Right renal pelvis (tissue), 4 donors: ENCODE results near the gene SP6. TPM values are rescaled to one million over a fixed set of nuclear protein-coding genes. Genes with fewer than 3 reads are reported as not detected.

ENCODE experiments used
- DNase-seq, 4 donors: peaks; one replicate each; pipeline ENCODE4 v3.0.0-alpha.2; 2013; ENCODE audit warnings: low read depth in 4 of 4, low spot score in 3 of 4, missing footprints in 1 of 4
- polyA plus RNA-seq, 4 donors: library from polyadenylated mRNA; unstranded; fragments of 120-200 nt; gene quantifications; one replicate each; pipeline ENCODE4 v1.2.1, GENCODE V29; 2013; ENCODE audit not compliant: insufficient read length in 4 of 4

SP6 gene
- polyA plus RNA-seq, 4 donors: 2.3 to 3.3 (median 2.9) TPM

DNA sequence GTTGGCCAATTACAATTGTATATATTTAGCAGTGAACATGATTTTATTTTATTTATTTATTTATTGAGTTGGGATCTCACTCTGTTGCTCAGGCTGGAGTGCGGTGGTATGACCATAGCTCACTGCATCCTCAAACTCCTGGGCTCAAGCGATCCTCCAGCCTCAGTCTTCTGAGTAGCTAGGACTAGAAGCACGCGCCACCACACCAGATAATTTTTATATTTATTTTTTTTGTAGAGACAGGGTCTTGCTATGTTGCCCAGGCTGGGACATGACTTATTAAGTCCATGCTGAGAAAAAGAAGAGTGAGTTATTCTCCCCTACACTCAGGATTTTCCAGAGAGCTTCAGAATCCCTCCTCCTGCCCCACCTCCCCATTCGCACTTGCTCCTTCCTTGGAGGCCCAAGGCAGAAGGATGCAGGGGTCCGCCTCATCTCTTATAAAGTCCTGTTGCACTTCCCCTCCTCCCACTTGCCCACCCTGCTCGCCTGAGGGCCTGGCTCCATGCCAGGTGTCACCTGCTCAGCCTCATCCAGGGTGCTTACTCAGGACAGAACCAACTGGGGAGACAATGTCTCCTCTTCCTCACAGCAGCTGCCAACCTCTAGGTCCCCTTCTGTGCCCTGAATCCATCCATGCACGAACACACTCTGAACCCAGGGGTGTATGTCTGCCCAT lies 29.0 kb upstream of the SP6 start:
- DNase-seq: no peak

DNA sequence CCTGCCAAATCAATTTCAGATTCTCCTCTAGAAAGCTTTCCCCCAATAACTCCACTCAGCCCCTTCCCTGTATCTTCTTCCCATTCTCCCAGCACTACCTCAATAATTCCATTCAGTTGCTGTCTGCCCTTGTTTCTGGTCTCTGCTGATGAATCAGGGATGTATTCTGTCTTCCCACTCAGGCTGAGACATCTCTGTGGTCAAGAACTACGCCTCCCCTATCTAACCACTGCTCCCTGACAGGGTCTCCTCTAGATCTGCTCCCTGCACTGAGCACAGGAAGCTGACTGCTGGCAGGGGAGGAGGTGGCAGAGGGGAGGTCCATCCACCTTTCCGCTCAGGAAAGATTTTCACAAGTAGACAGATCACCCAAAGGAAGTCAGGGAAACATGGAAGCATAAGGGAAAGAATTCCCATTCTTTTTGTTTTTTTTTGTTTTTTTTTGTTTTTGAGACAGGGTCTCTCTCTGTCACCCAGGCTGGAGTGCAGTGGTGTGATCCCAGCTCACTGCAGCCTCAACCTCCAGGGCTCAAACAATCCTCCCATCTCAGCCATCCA lies 28.1 kb upstream of the SP6 start:
- no peak for DNase-seq

DNA sequence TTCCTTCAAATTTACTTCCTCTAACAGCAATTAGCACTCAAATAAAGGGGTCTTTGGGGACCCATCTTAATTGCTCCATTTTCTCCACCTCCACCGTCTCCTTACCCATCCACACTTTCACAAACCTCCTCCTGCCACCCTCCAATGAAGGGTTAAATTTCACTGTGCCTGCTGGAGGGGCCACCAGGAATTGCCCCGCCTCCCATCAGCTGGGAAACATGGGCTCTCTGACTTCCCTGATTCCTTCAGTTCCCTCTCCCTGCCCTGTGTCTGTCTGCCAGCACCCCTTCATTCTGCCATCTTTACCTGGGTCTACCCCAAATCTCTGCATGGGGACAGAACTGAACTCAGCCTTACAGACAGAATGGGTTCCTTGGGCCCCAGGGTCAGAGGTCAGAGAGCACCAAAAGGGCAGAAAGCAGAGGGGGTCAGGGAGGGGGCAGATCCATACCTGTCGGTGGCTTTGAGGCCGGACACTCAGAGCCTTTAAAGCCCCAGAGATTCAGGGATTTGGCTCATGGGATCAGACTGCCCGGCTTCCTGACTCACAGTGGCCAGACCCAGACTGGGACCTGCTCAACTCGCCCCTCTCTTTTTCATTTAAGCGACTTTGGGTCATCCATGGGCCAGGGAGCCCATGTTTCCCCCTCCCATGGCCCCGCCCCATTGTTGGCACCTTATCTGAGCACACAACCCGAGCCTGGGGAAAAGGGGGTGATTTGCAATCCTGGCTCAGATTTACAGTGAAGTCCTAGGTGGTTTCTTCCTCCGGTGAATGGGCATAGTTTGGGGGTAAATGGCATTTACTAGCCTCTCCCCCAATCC lies 27.5 kb upstream of the SP6 start:
- no peak for DNase-seq

DNA sequence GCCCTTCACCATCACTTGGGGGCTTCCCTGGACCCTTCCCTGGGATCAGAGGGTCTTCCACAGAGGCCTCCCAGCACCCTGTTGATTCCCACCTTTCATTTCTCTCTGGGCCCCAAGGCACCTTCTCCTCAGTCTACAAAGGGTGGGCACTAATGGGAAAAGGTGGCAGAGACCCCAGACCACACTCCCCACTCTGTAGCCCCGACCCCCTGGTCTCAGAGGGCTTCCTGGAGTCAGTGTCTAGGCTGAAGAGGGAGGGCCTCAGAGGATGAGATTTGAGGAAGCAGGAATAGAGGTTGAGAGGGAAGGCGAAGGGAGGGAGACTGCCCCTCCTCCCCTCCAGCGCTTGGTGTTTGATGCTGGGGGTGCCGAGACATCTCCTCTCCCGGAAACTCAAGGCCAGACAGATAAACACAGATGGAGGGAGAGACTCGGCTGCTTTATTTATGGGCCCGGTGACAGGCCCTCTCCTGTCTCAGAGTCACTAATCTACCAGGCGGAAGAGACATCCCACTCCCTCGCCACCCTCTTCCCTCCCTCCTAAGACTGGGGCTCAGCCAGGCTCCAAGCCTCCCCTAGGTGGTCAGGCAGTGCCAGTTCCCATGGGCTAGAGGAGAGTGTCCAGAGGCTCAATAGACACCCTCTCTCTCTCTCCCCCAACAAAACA lies 26.5 kb upstream of the SP6 start:
- DNase-seq: peak in 2 of 4 donors; percentile 67 to 69

DNA sequence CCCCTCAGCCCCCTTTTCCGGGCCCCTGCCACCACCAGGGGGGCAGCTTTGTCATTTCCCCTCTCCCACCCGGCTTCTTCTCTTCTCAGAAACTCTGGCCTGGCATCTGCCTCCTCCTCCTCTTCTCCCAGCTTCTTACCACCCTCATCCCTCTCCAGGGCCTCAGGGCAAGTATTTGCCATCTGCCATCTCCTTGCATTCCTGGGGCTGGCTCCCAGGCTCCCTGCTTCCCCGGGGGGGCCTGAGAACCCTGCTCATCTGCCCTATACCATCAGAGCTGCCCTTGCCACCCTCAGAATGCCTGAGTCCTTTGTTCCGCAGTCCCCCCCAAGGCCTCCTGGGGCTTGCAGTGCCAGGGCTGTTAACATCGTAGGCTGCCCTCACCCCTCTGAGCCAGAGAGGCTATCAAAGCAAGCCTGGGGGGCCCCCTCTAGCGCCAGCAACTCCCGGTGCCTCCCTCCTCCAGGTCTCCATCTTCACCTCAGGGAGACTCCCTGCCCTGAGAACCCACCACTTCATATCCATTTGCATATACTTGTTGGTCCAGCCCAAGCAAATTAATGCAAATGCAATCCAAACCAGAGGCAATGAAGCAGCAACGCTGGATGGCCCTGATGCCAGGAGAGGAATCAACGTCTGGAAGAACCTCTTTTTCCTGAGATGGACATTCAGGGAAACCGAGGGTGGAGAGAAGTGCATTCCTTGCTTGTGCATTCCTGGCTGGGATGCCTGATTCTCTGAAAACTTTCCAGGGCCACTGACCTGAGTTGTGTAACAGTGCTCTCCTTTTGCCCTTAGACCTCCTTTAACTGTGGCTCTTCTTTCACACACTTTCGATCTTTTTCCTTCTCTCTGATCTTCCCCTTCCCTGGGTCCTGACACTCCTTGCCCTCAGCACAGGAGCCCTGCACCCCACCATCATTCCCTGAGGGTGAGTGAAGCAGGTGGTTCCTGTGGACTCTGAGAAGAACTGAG lies 24.3 kb upstream of the SP6 start:
- DNase-seq: no peak

DNA sequence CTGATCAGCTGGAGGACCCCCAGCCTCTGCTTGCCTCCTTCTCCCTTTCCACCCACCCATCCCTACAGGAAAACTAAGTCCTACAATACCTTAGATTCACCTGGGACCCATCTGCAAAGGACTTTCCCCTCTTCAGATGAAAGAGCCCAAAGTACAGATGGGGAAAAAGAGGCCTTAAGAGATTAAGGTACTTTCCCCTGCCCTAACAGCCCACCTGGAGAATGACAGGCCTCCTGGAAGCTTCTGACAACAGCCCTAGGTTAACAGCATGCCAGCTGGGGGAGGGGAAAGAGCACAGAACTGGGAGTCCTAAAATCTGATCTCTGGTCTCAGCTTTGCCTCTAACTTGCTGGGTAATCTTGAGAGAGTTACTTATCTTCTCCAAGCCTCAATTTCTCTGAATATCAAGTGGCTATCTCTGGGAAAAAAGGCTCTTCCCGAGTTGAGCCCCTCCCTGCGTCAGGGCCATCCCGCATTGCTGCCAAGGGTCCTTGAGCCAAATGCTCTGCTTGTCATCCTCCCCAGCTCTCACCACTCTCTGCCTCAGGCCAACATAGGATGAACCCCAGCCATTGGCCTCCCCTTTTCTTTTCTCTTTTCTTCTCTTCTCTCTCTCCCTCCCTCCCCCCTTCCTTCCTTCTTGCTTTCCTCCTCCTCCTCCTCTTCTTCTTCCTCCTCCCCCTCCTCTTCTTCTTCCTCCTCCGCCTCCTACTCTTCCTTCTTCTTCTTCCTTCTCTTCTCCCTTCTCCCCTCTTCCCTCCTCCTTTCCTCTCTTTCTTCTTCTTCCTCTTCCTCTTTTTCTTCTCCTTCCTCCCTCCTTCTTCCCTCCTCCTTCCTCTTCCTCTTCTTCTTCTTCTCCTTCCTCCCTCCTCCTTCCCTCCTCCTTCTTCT lies 22.5 kb upstream of the SP6 start:
- no peak for DNase-seq

DNA sequence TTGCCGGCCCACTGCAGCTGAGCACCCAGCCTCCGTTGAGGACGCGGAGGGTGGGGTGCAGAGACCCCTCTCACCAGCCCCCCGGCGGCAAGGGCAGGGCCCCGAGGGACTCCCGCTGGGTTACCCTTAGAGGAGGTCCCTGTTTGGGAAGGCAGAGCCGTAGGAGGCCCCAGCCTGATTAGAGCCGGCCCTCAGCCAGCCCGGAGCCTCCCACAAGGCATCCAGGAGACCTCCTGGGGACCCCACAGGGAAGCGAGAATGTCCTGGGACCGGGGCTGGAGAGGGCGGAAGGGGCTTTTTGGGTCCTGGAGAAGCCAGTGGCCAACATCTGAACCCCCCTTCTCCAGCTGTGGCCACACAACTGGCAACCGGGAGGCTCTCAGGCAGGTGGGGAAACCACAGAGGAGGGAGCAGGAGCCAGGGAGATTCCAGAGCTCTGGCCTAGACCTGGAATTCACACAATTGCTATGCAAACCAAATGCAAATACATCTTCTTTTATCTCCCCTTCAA lies 21.7 kb upstream of the SP6 start:
- DNase-seq: no peak

DNA sequence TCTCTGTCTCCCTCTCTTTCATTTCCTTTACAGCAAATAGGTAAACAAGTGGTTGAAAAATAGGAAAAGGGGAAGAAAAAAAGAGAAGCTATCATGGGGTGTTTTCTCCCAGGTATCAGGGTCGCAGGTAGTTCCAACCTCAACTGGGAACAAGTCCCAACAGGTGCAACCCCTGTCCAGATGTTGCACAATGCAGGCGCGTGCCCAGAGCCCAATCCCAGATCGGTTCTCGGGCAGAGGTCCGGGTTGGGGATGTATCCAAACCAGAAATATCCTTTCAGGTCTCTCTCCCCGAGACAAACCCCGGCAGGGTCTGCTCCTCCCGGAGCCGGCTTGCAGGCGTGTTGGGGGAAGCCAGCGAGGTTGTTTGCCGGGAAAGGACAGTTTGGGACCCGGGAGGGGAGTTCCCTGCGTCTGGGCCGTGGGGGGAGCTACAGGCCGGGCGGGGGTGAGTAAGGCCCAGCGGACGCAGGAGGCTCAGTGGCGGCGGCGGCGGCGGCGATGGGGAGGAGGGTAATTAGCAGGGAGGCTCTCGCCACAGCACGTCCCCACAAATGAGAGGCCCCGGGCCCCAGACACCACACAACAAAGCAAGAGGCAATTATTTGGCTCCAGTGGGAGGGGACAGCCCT lies 21.2 kb upstream of the SP6 start:
- no peak for DNase-seq

DNA sequence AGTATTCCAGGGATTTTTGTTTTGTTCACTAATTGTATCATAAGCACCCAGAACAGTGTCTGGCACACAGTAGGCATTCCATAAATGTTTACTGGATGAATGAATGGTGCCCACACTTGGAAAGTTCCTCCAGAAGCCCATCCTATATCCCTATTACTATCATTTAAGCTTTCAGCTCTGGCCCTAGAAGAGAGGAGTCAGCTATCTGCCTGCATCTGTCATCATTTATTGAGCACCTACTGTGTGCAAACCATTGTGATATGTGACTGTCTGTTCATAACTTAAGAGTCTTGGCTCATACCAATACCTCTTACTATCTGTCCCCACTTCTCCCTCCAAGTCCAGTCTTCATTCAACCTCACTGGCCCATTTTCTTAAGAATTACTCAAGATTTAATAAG lies 20.1 kb upstream of the SP6 start:
- no peak for DNase-seq

DNA sequence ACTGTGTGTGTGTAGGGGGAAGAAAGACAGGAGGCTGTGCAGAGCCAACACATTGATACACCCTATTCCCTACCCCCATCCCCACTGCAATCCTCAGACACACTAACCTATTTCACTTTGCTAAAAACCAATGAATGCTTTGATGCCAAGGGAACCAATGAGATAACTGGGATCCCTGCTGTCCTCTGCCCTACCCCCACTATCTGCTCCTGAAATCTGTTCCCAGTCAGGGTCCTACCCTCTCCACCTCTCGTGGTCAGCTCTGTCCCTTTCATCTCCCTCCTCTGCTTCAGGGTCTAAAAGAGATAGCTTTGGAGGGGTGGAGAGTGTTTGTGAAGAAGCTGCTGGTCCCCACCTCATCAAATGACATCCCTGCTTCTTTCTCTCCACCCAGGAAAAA lies 19.1 kb upstream of the SP6 start:
- no peak for DNase-seq

DNA sequence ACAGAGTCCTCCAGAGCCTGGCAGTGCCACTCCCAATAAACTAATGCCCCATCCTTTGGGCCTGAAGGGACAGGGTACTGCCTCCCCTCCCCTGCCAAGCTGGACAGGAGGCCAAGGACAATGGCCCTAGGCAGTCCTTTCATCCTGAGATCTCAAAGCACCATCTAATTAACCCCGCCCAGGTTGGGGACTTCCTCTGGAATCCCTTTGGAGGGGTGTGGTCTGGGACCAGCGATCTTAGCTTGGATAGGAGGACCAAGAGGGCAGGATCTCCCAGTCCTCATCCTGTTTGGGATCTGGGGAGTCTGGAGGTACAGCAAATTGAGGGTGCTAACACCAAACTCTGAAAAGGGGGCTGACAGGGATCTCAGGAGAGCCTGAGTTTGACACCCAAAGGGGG lies 18.2 kb upstream of the SP6 start:
- DNase-seq: no peak

DNA sequence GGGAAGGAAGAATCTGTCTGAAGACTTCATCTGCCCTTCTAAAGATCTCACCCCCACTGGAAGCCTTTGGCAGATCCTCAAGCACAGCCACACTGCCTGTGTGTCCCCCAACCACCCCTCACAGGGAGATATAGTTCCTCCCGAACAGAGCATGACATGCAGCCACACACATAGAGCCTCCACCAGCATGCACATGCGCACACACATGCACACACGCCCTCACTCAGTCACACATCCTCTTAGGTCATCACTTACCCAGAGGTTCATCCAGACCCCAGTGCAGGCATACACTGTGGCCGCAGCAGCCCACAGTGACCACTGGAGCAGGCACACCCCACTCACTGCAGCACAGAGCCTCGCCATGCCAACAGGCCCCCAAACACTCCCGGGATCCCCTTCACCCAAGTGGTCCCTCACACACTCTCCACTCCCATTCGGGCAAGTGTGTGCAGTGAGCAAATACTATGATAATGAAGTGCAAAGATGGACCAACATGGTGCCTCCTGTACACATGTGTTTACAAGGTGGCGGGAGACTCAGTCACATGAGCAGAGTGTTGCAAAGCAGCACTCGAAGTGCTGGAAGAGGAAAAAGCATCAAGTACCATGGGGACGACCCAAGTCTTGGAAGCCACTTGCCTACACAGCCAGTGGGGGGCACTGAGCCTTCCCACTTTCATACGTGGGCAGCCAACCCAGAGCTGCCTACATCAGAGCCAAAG lies 17.0 kb upstream of the SP6 start:
- no peak for DNase-seq

DNA sequence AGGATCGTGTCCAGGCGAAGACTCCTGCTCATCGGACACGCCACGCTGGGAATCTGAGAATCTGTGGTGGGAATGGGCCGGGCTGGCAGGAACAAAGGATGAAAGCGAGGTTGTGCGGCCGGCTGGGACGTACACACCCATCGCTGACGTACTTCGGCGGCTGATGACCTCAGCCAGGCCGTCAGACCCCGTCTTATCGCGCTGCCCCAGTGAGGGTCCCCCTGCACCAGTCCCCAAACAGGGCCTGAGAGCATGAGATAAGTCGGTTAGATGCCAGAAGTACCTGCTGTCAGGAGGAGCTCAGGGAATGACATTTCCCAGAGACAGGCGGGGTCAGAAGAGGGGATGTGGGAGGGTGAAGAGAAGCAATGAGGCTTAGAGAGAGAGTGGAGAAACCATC lies 16.0 kb upstream of the SP6 start:
- no peak for DNase-seq

DNA sequence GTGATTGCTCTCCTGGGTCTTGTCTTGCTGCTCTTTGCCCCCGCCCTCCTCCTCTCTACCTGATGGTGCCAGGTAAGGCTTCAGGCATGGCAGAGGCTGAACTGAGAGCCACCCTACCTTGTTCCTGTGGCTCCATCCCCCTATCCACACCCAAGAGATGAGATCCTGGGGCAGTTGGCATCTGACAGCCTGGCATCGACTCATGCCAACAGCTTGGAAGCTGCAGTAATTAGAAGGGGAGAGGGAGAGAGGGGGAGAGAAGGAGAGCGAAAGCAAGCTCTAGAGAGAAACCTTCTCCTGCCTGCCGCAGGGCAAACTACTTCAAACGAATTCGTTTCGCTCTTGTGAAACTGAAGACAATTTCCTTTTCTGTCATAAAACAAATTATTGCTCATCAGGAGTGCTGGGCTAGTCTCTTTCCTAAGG lies 13.8 kb upstream of the SP6 start:
- DNase-seq: no peak

DNA sequence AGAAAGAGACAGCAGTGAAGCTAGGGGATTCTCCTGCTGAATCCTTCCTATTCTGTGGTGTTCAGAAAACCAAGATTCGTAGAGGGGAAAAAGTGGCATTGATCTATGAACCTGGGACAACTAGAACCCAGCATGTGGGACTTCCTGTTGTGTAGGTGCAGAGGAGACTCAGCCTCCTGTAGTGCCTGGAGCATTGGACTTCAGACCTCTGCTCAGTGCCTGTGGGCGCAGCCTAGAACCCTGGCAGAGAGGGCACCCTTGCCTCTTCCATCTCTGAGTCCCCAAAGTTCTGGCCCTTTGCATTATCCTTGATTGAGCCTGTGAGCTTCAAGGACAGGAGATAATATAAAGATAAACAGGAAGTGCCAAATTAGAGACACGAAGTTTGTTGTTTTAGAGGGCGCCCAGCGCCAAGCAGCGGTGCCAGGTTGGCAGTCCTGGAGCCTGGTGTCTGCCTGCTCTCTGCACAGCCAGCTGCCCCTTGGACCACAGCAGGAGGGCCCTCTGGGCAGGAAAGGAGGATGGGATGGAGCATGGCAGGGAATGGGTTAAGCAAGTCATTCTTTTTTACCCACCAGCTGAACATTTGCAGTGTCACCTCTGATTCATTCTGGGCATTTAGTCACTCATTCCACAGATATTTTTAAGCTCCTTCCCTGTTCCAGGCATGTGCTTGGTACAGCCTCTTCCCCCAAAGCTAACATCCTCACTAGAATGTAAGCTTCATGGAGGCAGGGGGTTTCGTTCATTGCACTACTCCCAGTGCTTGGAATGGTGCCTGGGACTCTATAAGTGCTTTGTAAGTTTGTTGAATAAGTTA lies 11.9 kb upstream of the SP6 start:
- DNase-seq: no peak

DNA sequence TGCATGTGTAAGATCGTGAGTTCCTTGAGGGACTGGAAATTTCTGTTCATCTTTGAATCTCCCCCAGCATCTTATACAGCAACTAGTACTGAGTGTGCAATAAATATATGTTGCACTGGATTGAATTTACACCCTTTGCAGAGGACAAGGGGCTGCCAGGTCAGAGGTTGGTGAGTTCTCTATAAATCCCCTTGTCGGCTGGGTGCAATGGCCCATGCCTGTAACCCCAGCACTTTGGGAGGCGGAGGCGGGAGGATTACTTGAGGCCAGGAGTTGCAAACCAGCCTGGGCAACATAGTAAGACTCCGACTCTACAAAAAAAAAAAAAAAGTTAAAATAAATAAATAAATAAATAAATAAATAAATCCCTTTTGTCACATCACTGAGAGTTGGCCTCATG lies 9.4 kb upstream of the SP6 start:
- DNase-seq: no peak
